Motor neuron (in vitro differentiated cells): Measurements from ENCODE around the gene INPP5A. TPM values are rescaled to one million over a fixed set of nuclear protein-coding genes. Genes with fewer than 3 reads are reported as not detected.
A peak's percentile ranks its signal among the peaks of the same experiment; 100 is the strongest.
"Not testable (repeated sequence)": the region's sequence is repeated elsewhere in the genome, so short reads cannot be mapped to it uniquely, and the experiment has no call there.

ENCODE experiments used
- ATAC-seq, 8 experiments: fragments of 200-7000 bp; cut with Tn5 transposase; replicated peaks in 6 of 8; 2 replicates each; pipeline ENCODE4 v1.8.0; 2021; ENCODE audit warnings: mild to moderate bottlenecking in 8 of 8, moderate library complexity in 8 of 8
- H3K27ac ChIP-seq, 2 donors: fragments of 250-450 bp; sonication (Bioruptor Pico); 2 replicates each; pipeline ENCODE4 v1.9.0; 2021; ENCODE audit warnings: antibody characterized with exemption in 2 of 2, mild to moderate bottlenecking in 2 of 2, moderate library complexity in 1 of 2
- H3K4me1 ChIP-seq, 2 donors: fragments of 250-450 bp; sonication (Bioruptor Pico); replicated peaks in 1 of 2; 2 replicates each; pipeline ENCODE4 v1.6.1; 2021; ENCODE audit warnings: antibody characterized with exemption in 2 of 2, mild to moderate bottlenecking in 2 of 2, moderate library complexity in 1 of 2
- H3K4me3 ChIP-seq, 5 donors: fragments of 250-450 bp; sonication (Bioruptor Pico); 2 replicates each; pipeline ENCODE4 v1.9.0; 2021; ENCODE audit warnings: antibody characterized with exemption in 5 of 5, mild to moderate bottlenecking in 5 of 5, moderate library complexity in 4 of 5
- WGBS, 10 experiments: fragments of 450-650 bp; shearing (Covaris generic); methylation state at CpG; one replicate each; pipeline ENCODE4 v1.0.0; 2022; 5-methylcytosine and 5-hydroxymethylcytosine counted together
- in situ Hi-C, 9 experiments: fragments of 400-800 bp; cut with MboI; loops; one replicate each; pipeline ENCODE4 v1.15.0; 2021; ENCODE audit warnings: low sequenced_read_pairs in 9 of 9, low pct_unique_long_range_greater_than_20kb in 2 of 9; ENCODE audit not compliant: unreplicated experiment in 9 of 9
- total RNA-seq, 8 experiments: library from RNA; unstranded; fragments of 300-600 nt; gene quantifications; 2 replicates each; pipeline versions ENCODE4 v1.2.3 to v1.2.4, GENCODE V29; 2022

Gene INPP5A
- total RNA-seq, 8 experiments from 2014 or later = 13.2 to 45.0 (median 17.9) TPM

GRCh38 chr10:132785723-132786475 lies 248.3 kb downstream of the INPP5A start, which contains the start of gene NKX6-2:
Gene NKX6-2, minus strand, starts transcription at chr10:132786147. Its CDS starts 199 bp downstream, at chr10:132785948.
- ATAC-seq = peak in 6 of 8 experiments; percentile 26 to 56 (median 42)
- peaks cover 17 to 50% of the 10 kb centered on the region in 2 donors for H3K4me1 ChIP-seq
- WGBS, 10 experiments = 0% methylated on average over 3 of the region's 119 CpGs; no CpG with 5 or more reads in 9 of the 10 experiments
- H3K4me3 ChIP-seq = peak within 1 kb of the TSS; percentile 6 to 45 (median 30)
- in situ Hi-C loops = loop anchor here in 1 of 9 experiments (25.0 kb wide), 1 partner anchor 124 kb away; no protein-coding TSS in a partner anchor
- H3K27ac ChIP-seq = no peak within 1 kb of the TSS

DNA sequence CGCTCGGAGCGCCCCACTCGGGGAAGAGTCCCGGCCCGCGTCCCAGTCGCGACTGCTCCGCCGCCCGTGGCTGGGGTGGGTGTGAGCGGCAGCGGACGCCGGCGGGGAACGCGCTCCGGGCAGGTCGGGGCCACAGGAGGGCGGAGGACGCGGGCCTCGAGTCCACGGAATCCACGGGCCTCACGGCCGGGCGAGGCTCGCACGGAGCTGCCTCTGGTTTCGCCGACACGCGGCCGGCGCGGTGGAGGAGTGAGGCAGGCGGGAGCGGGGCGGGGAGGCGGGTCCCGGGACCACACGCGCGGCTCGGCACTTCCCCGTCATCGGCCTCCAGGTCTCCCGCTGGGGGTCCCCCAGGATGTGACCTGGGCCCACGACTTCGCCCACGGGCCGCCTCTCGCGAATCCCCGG lies 248.9 kb downstream of the INPP5A start:
- 0 to 5% (median 0%) methylated on average over 1 to 8 of the region's 58 CpGs; no CpG with 5 or more reads in 7 of the 10 experiments for WGBS, 10 experiments
- no peak overlapping the region for H3K27ac ChIP-seq
- in situ Hi-C loops = loop anchor here in 1 of 9 experiments (25.0 kb wide), 1 partner anchor 124 kb away; no protein-coding TSS in a partner anchor
- ATAC-seq = peak in 1 of 8 experiments; percentile 14
- peak overlapping the region in 4 of 5 donors; percentile 20 to 45 (median 37) for H3K4me3 ChIP-seq
- H3K4me1 ChIP-seq = peaks cover 17 to 50% of the 10 kb centered on the region in 2 donors

DNA sequence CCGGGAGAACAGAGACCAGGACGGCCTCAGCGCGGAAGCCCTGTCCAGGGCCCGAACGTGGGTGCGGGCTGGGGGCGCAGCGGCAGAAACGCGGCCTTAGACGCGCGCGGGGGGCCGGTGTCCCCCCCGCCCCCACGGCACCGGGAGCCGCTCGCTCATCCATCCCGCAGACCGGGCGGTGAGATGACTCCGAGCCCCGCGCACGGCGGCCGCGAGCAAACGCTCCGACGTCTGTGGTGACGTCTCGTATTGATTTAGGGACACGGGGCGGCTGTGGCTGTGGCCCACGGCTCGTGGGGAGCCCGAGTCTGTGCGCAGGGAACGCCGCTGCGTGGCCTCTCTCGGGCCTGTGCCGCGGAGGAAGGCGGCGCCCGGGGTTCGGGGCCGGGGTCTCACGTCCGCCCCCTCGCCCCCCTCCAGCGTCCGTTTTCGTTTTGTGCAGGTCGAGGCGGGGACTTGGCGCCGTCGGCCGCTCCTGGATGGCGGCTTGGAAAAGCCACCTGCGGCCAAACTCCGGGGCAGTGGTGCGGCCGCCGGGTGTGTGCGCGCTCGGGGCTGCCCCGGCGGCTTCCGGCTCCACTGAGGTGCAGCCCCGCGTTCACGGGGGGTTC lies 249.4 kb downstream of the INPP5A start:
- WGBS, 10 experiments = 10% methylated on average over 2 of the region's 80 CpGs; no CpG with 5 or more reads in 9 of the 10 experiments
- in situ Hi-C loops = loop anchor here in 1 of 9 experiments (25.0 kb wide), 1 partner anchor 125 kb away; no protein-coding TSS in a partner anchor
- no peak overlapping the region for H3K27ac ChIP-seq
- peak overlapping the region in 2 of 5 donors; percentile 30 to 45 for H3K4me3 ChIP-seq
- H3K4me1 ChIP-seq = peaks cover 17 to 50% of the 10 kb centered on the region in 2 donors
- ATAC-seq = no peak

- H3K4me1 ChIP-seq = peaks cover 17 to 50% of the 10 kb centered on the region in 2 donors
- H3K27ac ChIP-seq = no peak overlapping the region
- no CpG with 5 or more reads among the region's 80 CpGs for WGBS, 10 experiments
- in situ Hi-C loops = loop anchor here in 1 of 9 experiments (25.0 kb wide), 1 partner anchor 125 kb away; no protein-coding TSS in a partner anchor
- ATAC-seq = peak in 6 of 8 experiments; percentile 30 to 59 (median 35)
- H3K4me3 ChIP-seq = peak overlapping the region in 3 of 5 donors; percentile 14 to 24 (median 14)
Measured at GRCh38 chr10:132787495-132788179, 250.1 kb downstream of the INPP5A start.

DNA sequence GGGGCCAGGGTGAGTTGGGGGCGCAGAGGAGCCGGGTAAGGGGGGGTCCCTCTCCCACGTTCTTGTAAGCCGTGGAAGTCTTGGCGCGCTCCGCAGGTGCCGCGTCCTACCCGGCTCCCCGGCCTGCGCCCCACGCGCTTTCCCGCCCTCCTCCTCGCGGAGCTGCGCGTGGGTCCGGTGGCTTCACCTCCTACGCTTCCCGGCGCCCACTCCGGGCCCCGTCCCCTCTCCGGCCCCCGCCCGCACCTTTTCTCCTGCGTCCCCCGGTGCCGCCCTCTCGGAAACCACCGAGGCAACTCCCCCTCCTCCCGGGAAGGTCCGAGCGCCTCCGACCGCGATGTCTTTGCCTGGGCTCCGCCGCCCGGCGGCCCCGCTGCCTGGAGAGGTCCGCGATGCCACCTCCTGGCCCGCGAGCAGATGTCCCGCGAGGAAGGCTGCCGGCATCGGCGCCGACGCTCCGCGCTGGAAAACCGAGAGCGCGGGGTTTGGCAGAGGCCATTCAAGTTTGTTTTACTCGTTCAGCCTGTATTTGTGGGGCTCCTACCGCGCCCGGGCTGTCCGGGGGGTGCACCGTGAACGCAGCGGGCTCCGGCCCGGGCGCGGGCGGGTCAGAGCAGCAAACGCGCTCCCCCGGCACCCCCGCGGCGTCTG lies 250.7 kb downstream of the INPP5A start:
- no CpG with 5 or more reads among the region's 79 CpGs for WGBS, 10 experiments
- Histone ChIP-seq H3K4me1 (peaks cover 18 to 49% of the 10 kb centered on the region in 2 donors), H3K4me3 (peak overlapping the region in 3 of 5 donors; percentile 14 to 24 (median 14)), H3K27ac (no peak overlapping the region)
- peak; percentile 12 to 60 (median 47) for ATAC-seq
- in situ Hi-C loops = loop anchor here in 1 of 9 experiments (25.0 kb wide), 1 partner anchor 126 kb away; no protein-coding TSS in a partner anchor

DNA sequence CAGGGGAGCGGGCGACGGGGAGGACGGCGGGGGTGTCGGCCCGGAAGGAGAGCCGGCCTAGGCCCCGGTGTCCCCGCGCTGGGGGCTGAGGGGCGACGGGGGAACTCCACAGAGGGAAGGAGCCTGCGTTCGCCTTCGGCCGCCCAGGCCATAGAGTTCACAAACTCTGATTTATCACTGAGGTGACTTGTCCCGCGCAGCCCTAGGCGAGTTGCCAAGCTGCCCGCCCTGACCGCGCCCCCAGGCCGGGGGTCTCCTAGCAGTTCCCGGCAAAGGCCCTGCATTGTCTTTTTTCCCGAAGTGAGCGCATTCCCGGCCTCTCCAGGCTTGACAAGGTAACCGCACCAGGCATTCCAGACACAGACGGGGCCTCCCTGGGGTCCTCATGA lies 251.2 kb downstream of the INPP5A start:
- ATAC-seq = peak in 1 of 8 experiments; percentile 4
- Histone ChIP-seq H3K27ac (no peak overlapping the region), H3K4me1 (peaks cover 21 to 49% of the 10 kb centered on the region in 2 donors), H3K4me3 (peak overlapping the region in 2 of 5 donors; percentile 14 to 24)
- in situ Hi-C loops = loop anchor here in 1 of 9 experiments (25.0 kb wide), 1 partner anchor 127 kb away; no protein-coding TSS in a partner anchor
- WGBS, 10 experiments = 0 to 13% (median 7%) methylated on average over 2 to 3 of the region's 30 CpGs; no CpG with 5 or more reads in 7 of the 10 experiments

DNA sequence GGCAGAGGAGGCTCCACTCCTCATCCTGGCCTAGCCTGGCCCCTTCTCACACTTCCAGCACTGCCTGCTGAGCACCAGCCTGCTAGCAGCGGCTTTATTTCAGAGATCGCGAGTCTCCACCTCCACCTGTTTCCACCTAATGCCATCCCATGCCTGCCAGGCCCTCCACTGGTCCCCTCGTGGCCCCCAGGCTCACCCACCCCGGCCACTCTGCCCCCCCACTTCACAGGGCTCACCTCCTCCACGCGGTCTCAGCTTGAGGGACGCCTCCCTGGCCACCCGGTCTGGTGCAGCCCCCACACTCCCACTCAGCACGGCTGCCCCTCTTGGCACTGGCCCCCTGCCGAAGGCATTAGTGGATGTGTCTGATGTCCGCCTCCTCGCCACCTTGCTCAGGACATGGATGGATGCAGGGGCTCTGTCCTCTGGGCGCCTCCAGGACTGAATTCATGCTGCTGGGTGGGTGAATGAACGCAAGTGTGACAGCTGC lies 252.1 kb downstream of the INPP5A start:
- no peak overlapping the region for H3K27ac ChIP-seq
- H3K4me3 ChIP-seq = no peak overlapping the region
- ATAC-seq = no peak
- H3K4me1 ChIP-seq = peaks cover 25 to 47% of the 10 kb centered on the region in 2 donors
- in situ Hi-C loops = loop anchor here in 1 of 9 experiments (25.0 kb wide), 1 partner anchor 127 kb away; no protein-coding TSS in a partner anchor
- WGBS, 10 experiments = 90 to 100% methylated on average over 1 to 4 of the region's 15 CpGs; no CpG with 5 or more reads in 8 of the 10 experiments

GRCh38 chr10:132790470-132790869 lies 252.9 kb downstream of the INPP5A start:
- Histone ChIP-seq H3K27ac (no peak overlapping the region), H3K4me1 (peaks cover 29 to 46% of the 10 kb centered on the region in 2 donors), H3K4me3 (no peak overlapping the region)
- 0 to 100% methylated on average over 1 of the region's 7 CpGs; no CpG with 5 or more reads in 8 of the 10 experiments for WGBS, 10 experiments
- in situ Hi-C loops = loop anchor here in 1 of 9 experiments (25.0 kb wide), 1 partner anchor 128 kb away; no protein-coding TSS in a partner anchor
- ATAC-seq = no peak

- no peak for ATAC-seq
- Histone ChIP-seq H3K4me1 (peaks cover 28 to 49% of the 10 kb centered on the region in 2 donors), H3K4me3 (no peak overlapping the region), H3K27ac (no peak overlapping the region)
- in situ Hi-C loops = loop anchor here in 1 of 9 experiments (25.0 kb wide), 1 partner anchor 129 kb away; no protein-coding TSS in a partner anchor
- 0 to 83% (median 65%) methylated on average over 1 to 6 of the region's 31 CpGs; no CpG with 5 or more reads in 6 of the 10 experiments for WGBS, 10 experiments
Measured at GRCh38 chr10:132790934-132791829, 253.6 kb downstream of the INPP5A start.

GRCh38 chr10:132792099-132792498 lies 254.5 kb downstream of the INPP5A start:
- peaks cover 26 to 49% of the 10 kb centered on the region in 2 donors for H3K4me1 ChIP-seq
- 80% methylated on average over 4 of the region's 33 CpGs; no CpG with 5 or more reads in 9 of the 10 experiments for WGBS, 10 experiments
- not testable (repeated sequence) for ATAC-seq, H3K4me3 ChIP-seq, H3K27ac ChIP-seq
- in situ Hi-C loops = loop anchor here in 1 of 9 experiments (25.0 kb wide), 1 partner anchor 130 kb away; no protein-coding TSS in a partner anchor

GRCh38 chr10:132792796-132793195 lies 255.2 kb downstream of the INPP5A start:
- H3K4me1 ChIP-seq = peaks cover 26 to 42% of the 10 kb centered on the region in 2 donors
- H3K27ac ChIP-seq = no peak overlapping the region
- no peak for ATAC-seq
- H3K4me3 ChIP-seq = no peak overlapping the region
- in situ Hi-C loops = loop anchor here in 1 of 9 experiments (25.0 kb wide), 1 partner anchor 130 kb away; no protein-coding TSS in a partner anchor
- 33 to 100% (median 81%) methylated on average over 1 to 5 of the region's 17 CpGs; no CpG with 5 or more reads in 6 of the 10 experiments for WGBS, 10 experiments
